KOPT-K1 (cell line): ENCODE data around the gene FABP7.

Experiments used
- H3K27ac ChIP-seq: fragments of 200-600 bp; sonication (generic); 2 replicates; pipeline ENCODE4 v1.5.1; 2016; ENCODE audit warnings: antibody characterized with exemption, mild to moderate bottlenecking, low read depth, low read length; ENCODE audit not compliant: poor library complexity, severe bottlenecking
- H3K36me3 ChIP-seq: fragments of 200-600 bp; sonication (generic); 2 replicates; pipeline ENCODE4 v1.5.1; 2017; ENCODE audit warnings: antibody characterized with exemption, mild to moderate bottlenecking, low read length, moderate library complexity; ENCODE audit not compliant: insufficient read depth
- H3K9me3 ChIP-seq: fragments of 200-600 bp; sonication (generic); 2 replicates; pipeline ENCODE4 v1.5.1; 2017; ENCODE audit warnings: antibody characterized with exemption, low read length, mild to moderate bottlenecking; ENCODE audit not compliant: insufficient read depth, poor library complexity, severe bottlenecking

Gene FABP7

DNA sequence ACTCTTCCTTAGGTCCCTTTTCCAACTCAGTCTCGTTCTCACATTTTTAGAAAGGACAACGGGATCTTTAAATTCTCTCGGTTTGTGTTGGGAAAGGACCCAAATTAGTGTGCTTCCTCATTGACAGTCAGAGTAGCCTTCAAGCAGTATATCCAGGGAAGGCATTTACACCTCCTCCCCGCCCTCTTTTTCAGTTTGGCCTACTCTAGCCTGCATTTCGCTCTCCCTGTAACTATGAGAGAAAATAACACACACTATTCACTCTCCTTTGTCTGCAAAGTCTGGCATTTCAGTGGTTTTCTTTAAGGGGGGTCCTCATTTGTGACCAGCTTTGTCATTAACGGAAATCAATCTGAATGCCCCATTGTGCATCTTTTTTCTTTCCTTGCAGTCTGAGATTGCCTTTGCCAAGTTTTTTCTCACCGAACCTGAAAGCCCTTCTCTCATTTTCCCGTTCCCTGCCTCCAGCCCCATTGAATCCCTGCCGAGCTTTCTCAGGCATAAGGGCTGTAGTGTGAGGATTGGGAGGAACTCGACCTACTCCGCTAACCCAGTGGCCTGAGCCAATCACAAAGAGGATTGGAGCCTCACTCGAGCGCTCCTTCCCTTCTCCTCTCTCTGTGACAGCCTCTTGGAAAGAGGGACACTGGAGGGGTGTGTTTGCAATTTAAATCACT is 393 bp upstream of the FABP7 start:
- no peaks in the 10 kb centered on the region for H3K9me3 ChIP-seq
- H3K27ac ChIP-seq: no peak overlapping the region
- no peaks in the 10 kb centered on the region for H3K36me3 ChIP-seq

DNA sequence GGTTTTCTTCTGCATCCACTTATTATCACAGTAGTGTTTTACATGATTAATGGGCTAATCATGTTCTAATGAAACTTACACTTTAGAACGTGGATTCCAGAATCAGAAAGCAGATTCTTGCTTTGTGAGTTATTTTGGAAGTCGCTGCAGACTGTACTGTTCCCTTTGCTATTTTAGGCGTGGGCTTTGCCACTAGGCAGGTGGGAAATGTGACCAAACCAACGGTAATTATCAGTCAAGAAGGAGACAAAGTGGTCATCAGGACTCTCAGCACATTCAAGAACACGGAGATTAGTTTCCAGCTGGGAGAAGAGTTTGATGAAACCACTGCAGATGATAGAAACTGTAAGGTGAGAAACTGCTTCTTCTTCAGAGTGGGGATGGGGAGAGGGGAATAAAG is 598 bp downstream of the FABP7 start:
- Histone ChIP-seq H3K9me3 (no peaks in the 10 kb centered on the region), H3K27ac (no peak overlapping the region), H3K36me3 (no peaks in the 10 kb centered on the region)

DNA sequence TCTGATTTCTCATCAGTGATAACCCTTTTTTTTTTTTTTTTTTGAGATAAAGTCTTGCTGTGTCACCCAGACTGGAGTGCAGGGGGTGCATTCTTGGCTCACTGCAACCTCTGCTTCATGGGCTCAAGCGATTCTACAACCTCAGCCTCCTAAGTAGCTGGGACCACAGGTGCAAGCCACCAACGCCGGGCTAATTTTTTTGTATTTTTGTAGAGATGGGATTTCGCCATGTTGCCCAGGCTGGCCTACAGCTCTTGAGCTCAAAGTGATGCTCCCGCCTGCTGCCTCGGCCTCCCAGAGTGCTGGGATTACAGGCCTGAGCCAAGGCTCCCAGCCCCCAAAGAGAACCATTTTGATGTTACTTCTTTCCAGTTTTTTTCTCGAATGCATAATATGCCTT is 2.2 kb downstream of the FABP7 start:
- Histone ChIP-seq H3K27ac (no peak overlapping the region), H3K36me3 (no peaks in the 10 kb centered on the region), H3K9me3 (no peaks in the 10 kb centered on the region)

- Histone ChIP-seq H3K9me3 (no peaks in the 10 kb centered on the region), H3K27ac (no peak overlapping the region), H3K36me3 (no peaks in the 10 kb centered on the region)
Observed at GRCh38 chr6:122783401-122783800, 3.9 kb downstream of the FABP7 start.

DNA sequence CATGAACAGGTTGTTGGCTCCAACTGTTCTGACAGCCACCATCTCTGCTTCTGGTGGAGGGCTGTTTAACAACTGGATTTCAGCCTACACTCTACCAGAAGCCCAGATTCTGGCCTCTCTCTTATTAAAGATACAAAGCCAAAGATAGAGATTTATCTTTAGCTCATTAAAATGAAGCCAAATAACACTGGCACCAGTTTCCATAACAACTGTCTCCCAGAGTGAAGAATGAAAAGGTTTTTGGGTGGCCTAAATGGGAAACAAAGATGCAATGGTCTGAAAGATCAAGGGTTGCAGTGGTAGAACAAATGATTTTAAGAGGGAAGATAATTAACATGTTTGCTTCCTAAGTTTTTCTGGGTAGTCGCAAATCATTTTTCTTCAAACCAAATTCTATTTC is 6.4 kb downstream of the FABP7 start:
- H3K9me3 ChIP-seq: no peaks in the 10 kb centered on the region
- no peaks in the 10 kb centered on the region for H3K36me3 ChIP-seq
- no peak overlapping the region for H3K27ac ChIP-seq

DNA sequence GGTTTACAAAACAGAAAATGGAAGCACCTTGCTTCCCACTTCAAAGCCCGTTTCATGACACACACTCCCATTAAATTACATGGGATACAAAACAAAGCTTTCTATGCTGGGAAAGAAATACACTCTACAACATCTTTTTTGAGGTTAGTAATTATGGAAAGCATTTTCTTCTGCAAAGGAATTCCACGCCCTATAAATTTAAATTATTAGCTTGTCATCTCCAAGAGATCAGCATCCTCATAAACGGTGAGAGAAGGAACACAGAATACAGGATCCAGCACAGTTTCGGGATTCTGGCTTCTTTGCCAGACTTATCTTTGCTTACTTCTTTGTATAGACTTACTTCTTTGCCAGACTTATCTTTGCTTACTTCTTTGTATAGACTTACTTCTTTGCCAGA is 8.2 kb downstream of the FABP7 start:
- no peaks in the 10 kb centered on the region for H3K9me3 ChIP-seq
- no peak overlapping the region for H3K27ac ChIP-seq

GRCh38 chr6:122788208-122788607 is 8.7 kb downstream of the FABP7 start:
- Histone ChIP-seq H3K27ac (no peak overlapping the region), H3K36me3 (no peaks in the 10 kb centered on the region), H3K9me3 (no peaks in the 10 kb centered on the region)

More for the DNA sequence above, 8.2 kb downstream of the FABP7 start:
- no peaks in the 10 kb centered on the region for H3K36me3 ChIP-seq

DNA sequence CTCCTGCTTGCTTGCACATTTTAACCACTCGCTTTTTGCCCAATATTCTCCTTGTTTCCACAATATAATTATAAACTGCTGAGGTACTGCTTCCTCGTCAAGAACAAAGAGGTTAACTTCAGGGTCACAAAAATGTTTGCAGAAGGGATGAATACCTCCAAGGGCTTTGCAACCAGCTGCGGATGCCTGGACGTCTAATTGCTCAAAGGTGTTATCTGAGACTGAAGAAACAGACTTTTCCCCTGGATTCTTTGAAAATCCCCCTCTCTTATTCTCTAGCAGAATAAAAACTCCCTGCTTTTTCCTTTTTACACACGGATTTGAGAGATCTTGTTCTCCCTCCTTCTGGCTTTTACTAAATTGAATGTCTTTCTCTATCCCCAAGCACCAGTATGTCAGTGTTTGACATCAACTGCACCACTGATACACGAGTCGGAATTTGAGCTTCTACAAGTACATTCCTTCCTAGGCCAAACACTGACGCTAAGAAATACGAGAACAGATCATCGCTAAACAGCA is 9.2 kb downstream of the FABP7 start:
- Histone ChIP-seq H3K9me3 (no peaks in the 10 kb centered on the region), H3K36me3 (no peaks in the 10 kb centered on the region), H3K27ac (no peak overlapping the region)

GRCh38 chr6:122789182-122790027 is 9.9 kb downstream of the FABP7 start, which contains the start of gene SMPDL3A:
Gene SMPDL3A (plus strand): TSS chr6:122789258. CDS start chr6:122789347, 89 bp downstream.
- no peaks in the 10 kb centered on the region for H3K9me3 ChIP-seq
- H3K27ac ChIP-seq: no peak within 1 kb of the TSS
- no peaks in the 10 kb centered on the region for H3K36me3 ChIP-seq

DNA sequence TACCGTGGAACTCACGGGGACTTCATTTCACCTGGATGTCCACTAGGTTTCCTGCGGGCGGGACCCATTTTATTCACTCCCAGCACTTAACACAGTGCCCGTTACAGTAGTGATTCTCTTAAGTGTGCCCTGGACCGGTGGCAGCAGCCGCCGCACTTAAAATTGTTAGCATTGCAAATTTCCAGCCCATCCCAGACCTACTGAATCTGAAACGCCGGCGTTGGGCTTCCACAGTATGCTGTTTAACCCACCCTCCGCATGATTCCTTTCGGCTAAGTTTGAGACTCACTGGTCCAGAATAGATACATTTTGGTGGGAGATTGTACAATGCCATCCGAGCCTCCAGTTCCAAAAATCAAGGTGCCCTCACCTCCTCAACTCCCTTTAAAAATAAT is 10.5 kb downstream of the FABP7 start:
- Histone ChIP-seq H3K36me3 (no peaks in the 10 kb centered on the region), H3K27ac (no peak overlapping the region), H3K9me3 (no peaks in the 10 kb centered on the region)

- Histone ChIP-seq H3K36me3 (no peaks in the 10 kb centered on the region), H3K27ac (no peak overlapping the region), H3K9me3 (no peaks in the 10 kb centered on the region)
Observed at GRCh38 chr6:122790423-122791309, 11.2 kb downstream of the FABP7 start.

DNA sequence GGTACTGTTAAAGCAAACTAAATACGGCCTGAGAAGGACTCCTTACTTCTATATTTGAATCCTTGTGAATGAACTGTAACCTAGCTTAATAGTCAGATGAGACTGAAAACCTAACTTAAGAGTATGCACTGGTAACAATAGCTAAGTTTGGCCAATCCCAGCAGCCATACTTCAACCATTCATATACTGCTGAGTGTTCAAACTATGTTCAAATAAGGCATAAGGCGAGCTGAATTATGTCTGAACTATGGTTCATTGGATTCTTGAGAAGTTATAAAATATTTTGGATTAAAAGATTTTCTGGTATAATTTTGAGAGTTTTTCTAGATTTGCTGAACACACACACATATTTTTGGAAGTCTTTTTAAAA is 11.8 kb downstream of the FABP7 start:
- no peaks in the 10 kb centered on the region for H3K9me3 ChIP-seq
- H3K36me3 ChIP-seq: no peaks in the 10 kb centered on the region
- no peak overlapping the region for H3K27ac ChIP-seq

DNA sequence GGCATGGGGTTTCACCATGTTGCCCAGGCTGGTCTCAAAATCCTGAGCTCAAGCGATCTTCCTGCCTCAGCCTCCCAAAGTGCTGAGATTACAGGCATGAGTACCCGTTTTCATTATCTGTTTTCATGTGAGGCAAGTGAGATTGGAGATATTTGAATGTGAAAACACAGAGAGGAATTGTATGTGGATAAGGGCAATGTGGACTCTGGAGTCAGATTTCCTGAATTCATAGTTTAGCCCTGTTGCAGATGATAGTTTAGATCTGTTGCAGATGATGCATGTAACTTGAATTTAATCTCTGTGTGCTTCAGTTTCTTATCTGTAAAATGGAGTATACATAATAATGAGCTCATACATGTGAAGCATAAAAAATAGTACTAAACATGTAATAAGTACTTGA is 13.2 kb downstream of the FABP7 start:
- H3K27ac ChIP-seq: no peak overlapping the region
- no peaks in the 10 kb centered on the region for H3K36me3 ChIP-seq
- no peaks in the 10 kb centered on the region for H3K9me3 ChIP-seq

DNA sequence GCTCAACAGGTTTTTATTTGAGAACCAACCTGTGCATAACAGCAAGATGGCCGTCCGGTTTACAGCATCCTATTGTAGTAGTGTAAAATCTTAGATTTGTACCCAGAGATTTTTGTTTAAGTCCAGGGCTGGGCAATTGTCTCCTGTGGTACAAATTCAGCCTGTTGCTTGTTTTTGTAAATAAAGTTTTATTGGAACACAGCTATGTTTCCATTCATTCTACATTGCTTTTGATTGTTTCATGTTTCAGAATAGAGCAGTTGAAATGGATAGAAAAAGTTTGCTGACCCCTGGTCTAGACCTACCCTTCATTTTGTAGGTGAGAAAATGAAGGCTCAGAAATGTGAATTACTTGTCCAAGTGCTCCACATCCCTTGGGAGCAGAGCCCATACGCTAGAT is 18.0 kb downstream of the FABP7 start:
- Histone ChIP-seq H3K27ac (no peak overlapping the region), H3K36me3 (no peaks in the 10 kb centered on the region), H3K9me3 (no peaks in the 10 kb centered on the region)

GRCh38 chr6:122798099-122798641 is 18.7 kb downstream of the FABP7 start:
- Histone ChIP-seq H3K9me3 (no peaks in the 10 kb centered on the region), H3K27ac (no peak overlapping the region)

More at GRCh38 chr6:122798099-122798641, 18.7 kb downstream of the FABP7 start:
- no peaks in the 10 kb centered on the region for H3K36me3 ChIP-seq
